Heart left ventricle (tissue), 16 donors: ENCODE measurements around the gene CACNB1. TPM values are rescaled to one million over a fixed set of nuclear protein-coding genes. Genes with fewer than 3 reads are reported as not detected.

Experiments used
- ATAC-seq, 4 donors: fragments of 200-7000 bp; cut with Tn5 transposase; one replicate each; pipeline ENCODE4 v1.9.1; 2020 to 2022; ENCODE audit warnings: moderate library complexity in 4 of 4, mild to moderate bottlenecking in 3 of 4, moderate number of reproducible peaks in 1 of 4
- DNase-seq, 5 donors: peaks; one replicate each; pipeline ENCODE4 v3.0.0-alpha.2; 2020
- H3K27ac ChIP-seq, 12 donors: fragments of 200-600 bp; sonication (generic) in 4 of 12; one replicate each; pipeline versions ENCODE4 v1.5.0 to v1.8.0; 2016 to 2022; ENCODE audit warnings: mild to moderate bottlenecking in 2 of 12
- H3K27me3 ChIP-seq, 9 donors: fragments of 200-600 bp; sonication (generic) in 2 of 9; one replicate each; pipeline versions ENCODE4 v1.5.1 to v1.8.0; 2016 to 2022; ENCODE audit warnings: mild to moderate bottlenecking in 3 of 9
- H3K36me3 ChIP-seq, 9 donors: fragments of 200-600 bp; sonication (generic) in 2 of 9; one replicate each; pipeline versions ENCODE4 v1.5.0 to v1.8.0; 2018 to 2022; ENCODE audit warnings: mild to moderate bottlenecking in 2 of 9
- H3K4me1 ChIP-seq, 12 donors: fragments of 200-600 bp; sonication (generic) in 4 of 12; one replicate each; pipeline versions ENCODE4 v1.5.0 to v1.8.0; 2016 to 2022; ENCODE audit warnings: mild to moderate bottlenecking in 3 of 12
- H3K4me3 ChIP-seq, 12 donors: fragments of 200-600 bp; sonication (generic) in 4 of 12; one replicate each; pipeline versions ENCODE4 v1.5.0 to v1.8.0; 2017 to 2022; ENCODE audit warnings: mild to moderate bottlenecking in 9 of 12, moderate library complexity in 4 of 12
- H3K9me3 ChIP-seq, 12 donors: fragments of 200-600 bp; sonication (generic) in 4 of 12; one replicate each; pipeline versions ENCODE4 v1.5.0 to v1.8.0; 2016 to 2022; ENCODE audit warnings: mild to moderate bottlenecking in 1 of 12
- CTCF ChIP-seq, 12 donors: fragments of 200-600 bp; sonication (generic) in 4 of 12; IDR thresholded peaks; one replicate each; pipeline versions ENCODE4 v1.5.0 to v1.8.0; 2018 to 2022; ENCODE audit warnings: antibody characterized with exemption in 12 of 12, mild to moderate bottlenecking in 5 of 12
- POLR2A ChIP-seq, 2 donors: fragments of 450-650 bp; IDR thresholded peaks; one replicate each; pipeline ENCODE4 v1.6.1; 2017; ENCODE audit warnings: antibody characterized with exemption in 2 of 2, mild to moderate bottlenecking in 2 of 2, moderate library complexity in 2 of 2
- WGBS, 4 donors: extraction: QIAGEN DNeasy Blood & Tissue Kit in 2 of 4; methylation state at CpG; one replicate each; pipeline versions ENCODE4 v1.1.5 to v1.1.7; 2013 to 2018; 5-methylcytosine and 5-hydroxymethylcytosine counted together
- intact Hi-C, 10 donors: fragments of 100-400 bp; cut with DNase I; formaldehyde crosslinking; loops; one replicate each; pipeline versions ENCODE4 v1.11.1 to v1.14.2; 2022
- polyA plus RNA-seq, 2 donors: library from polyadenylated mRNA; stranded (reverse); fragments of 200-250 nt; gene quantifications; one replicate each; pipeline ENCODE4 v1.2.3, GENCODE V29; 2013
- total RNA-seq, 9 donors: library from RNA; depleted of rRNA in 2 of 9; stranded (reverse); fragments of >200 nt in 2 of 9; fragmentation: NEBNext Ultra II Directional in 3 of 9; extraction: Animal tissue kit (Norgen Biotek cat#: 25700) in 3 of 9; gene quantifications; one replicate each; pipeline versions ENCODE4 v1.1.0 to v1.2.4, GENCODE V29; 2016 to 2023
- donor health status: ischemic (EF 13 %, LVEDD 7.1; RV severe dilation, severe dysfunction).
- donor health status: healthy with polysubstance abuse.
- donor health status: DM: no; HTN: yes; CAD: no.
- donor health status: DM: no; HTN: no; CAD: no.
- donor health status: ischemic (EF 25% LVEDD 6.9; RV normal size, moderate dysfunction).
- donor health status: ischemic (EF 25% LVEDD 5.7; RV mildly dilated, moderate dysfunction).
- donor health status: healthy.
- donor health status: DM: yes; HTN: yes; CAD: no.
- donor health status: ischemic (EF 35%, LVEDD 5.7; RV mildly dilated, moderate dysfunction).
- donor health status: nonischemic (EF 11% LVEDD 7.7; RV severe dilation, severe dysfunction).
- donor health status: DM: yes; HTN: yes; CAD: no.
- donor health status: PGD.
- donor health status: ischemic (EF 29% LVEDD 5.4; RV normal size, mild dysfunction).
- donor health status: nonischemic (EF 23%, LVEDD 6.1; RV moderate dilation, normal function).

The CACNB1 gene
- total and polyA plus RNA-seq, 11 donors: 4.3 to 14.3 (median 7.1) TPM

GRCh38 chr17:39151943-39152818 lies 45.3 kb downstream of the CACNB1 start:
- Histone ChIP-seq H3K36me3 (no peaks in the 10 kb centered on the region), H3K27me3 (peaks cover 0 to 24% (median 4%) of the 10 kb centered on the region in 9 donors), H3K9me3 (no peaks in the 10 kb centered on the region), H3K4me3 (peak overlapping the region; percentile 32 to 99 (median 72)), H3K27ac (peak overlapping the region in 11 of 12 donors; percentile 55 to 98 (median 92)), H3K4me1 (peaks cover 0 to 36% (median 17%) of the 10 kb centered on the region in 12 donors)
- ATAC-seq (peak; percentile 0 to 28 (median 12)), DNase-seq (peak; percentile 56 to 68 (median 63))
- WGBS, 4 donors: 15 to 24% (median 16%) methylated on average over 23 to 25 of the region's 25 CpGs
- TF ChIP-seq POLR2A (IDR thresholded peaks at IDR 0.05) (no peak), CTCF (IDR thresholded peaks at IDR 0.05) (no peak)
- intact Hi-C loops: loop anchor here (1.0 to 10.0 kb wide), 14 partner anchors 70 to 400 kb away; partner anchors contain the start of genes LASP1 (in 4 of the 10), FBXO47 (in 2 of the 10) and PSMB3 (in 1 of the 10)

- ATAC-seq (no peak), DNase-seq (peak in 2 of 5 donors; percentile 30 to 72)
- TF ChIP-seq CTCF (IDR thresholded peaks at IDR 0.05) (no peak), POLR2A (IDR thresholded peaks at IDR 0.05) (no peak)
- Histone ChIP-seq H3K4me3 (peak within 1 kb of the TSS; percentile 32 to 99 (median 72)), H3K9me3 (no peaks in the 10 kb centered on the region), H3K27me3 (peaks cover 0 to 24% (median 4%) of the 10 kb centered on the region in 9 donors), H3K27ac (peak within 1 kb of the TSS; percentile 54 to 98 (median 92)), H3K36me3 (no peaks in the 10 kb centered on the region), H3K4me1 (peaks cover 0 to 32% (median 17%) of the 10 kb centered on the region in 12 donors)
- intact Hi-C loops: loop anchor here in 7 of 10 donors (5.0 to 10.0 kb wide), 9 partner anchors 69 to 399 kb away; partner anchors contain the start of genes LASP1 (in 4 of the 7), FBXO47 (in 2 of the 7) and PSMB3 (in 1 of the 7)
- WGBS, 4 donors: 1 to 3% (median 2%) methylated on average over 13 to 68 of the region's 68 CpGs
Observed at GRCh38 chr17:39151150-39151942, 46.1 kb downstream of the CACNB1 start, which contains the start of gene PLXDC1. PLXDC1 (minus strand) TSS chr17:39151637; CDS start chr17:39151437, 200 bp downstream.

GRCh38 chr17:39150795-39151149 lies 46.7 kb downstream of the CACNB1 start:
- peak overlapping the region in 11 of 12 donors; percentile 44 to 99 (median 73) for H3K4me3 ChIP-seq
- DNase-seq (no peak), ATAC-seq (no peak)
- H3K36me3 ChIP-seq: no peaks in the 10 kb centered on the region
- peaks cover 0 to 24% (median 4%) of the 10 kb centered on the region in 9 donors for H3K27me3 ChIP-seq
- peak overlapping the region; percentile 35 to 98 (median 92) for H3K27ac ChIP-seq
- H3K9me3 ChIP-seq: no peaks in the 10 kb centered on the region
- H3K4me1 ChIP-seq: peaks cover 0 to 32% (median 17%) of the 10 kb centered on the region in 12 donors
- intact Hi-C loops: loop anchor here in 7 of 10 donors (5.0 to 10.0 kb wide), 9 partner anchors 68 to 398 kb away; partner anchors contain the start of genes LASP1 (in 4 of the 7), FBXO47 (in 2 of the 7) and PSMB3 (in 1 of the 7)
- WGBS, 4 donors: 19 to 30% (median 27%) methylated on average over 4 to 5 of the region's 5 CpGs; no CpG with 5 or more reads in 1 of the 4 donors
- TF ChIP-seq CTCF (IDR thresholded peaks at IDR 0.05): no peak
- no peak for TF ChIP-seq POLR2A (IDR thresholded peaks at IDR 0.05)
